GM23338 (cell line): ENCODE results near the gene RERGL. TPM values are rescaled to one million over a fixed set of nuclear protein-coding genes. Genes with fewer than 3 reads are reported as not detected.
"Not testable (repeated sequence)": the region's sequence is repeated elsewhere in the genome, so short reads cannot be mapped to it uniquely, and the experiment has no call there.

Experiments used
- ATAC-seq: fragments of 200-7000 bp; cut with Tn5 transposase; 3 replicates; pipeline ENCODE4 v1.9.1; 2020
- DNase-seq: peaks from one replicate; pipeline ENCODE4 v3.0.0-alpha.2; 2015; ENCODE audit warnings: low spot score
- H2AFZ ChIP-seq: fragments of 200-600 bp; sonication (generic); 2 replicates; pipeline ENCODE4 v1.8.0; 2016; ENCODE audit warnings: antibody characterized with exemption, mild to moderate bottlenecking, moderate library complexity
- H3F3A ChIP-seq: fragments of 200-600 bp; sonication (generic); replicated peaks from 2 replicates; pipeline ENCODE4 v1.8.0; 2017; ENCODE audit warnings: antibody characterized with exemption, mixed run types, low read depth
- H3K27ac ChIP-seq: fragments of 200-600 bp; sonication (generic); 2 replicates; pipeline ENCODE4 v1.6.1; 2016; ENCODE audit warnings: low read depth
- H3K27me3 ChIP-seq: fragments of 200-600 bp; sonication (generic); 2 replicates; pipeline ENCODE4 v1.8.0; 2016; ENCODE audit warnings: mild to moderate bottlenecking, mixed run types, moderate library complexity; ENCODE audit not compliant: insufficient read depth
- H3K36me3 ChIP-seq: fragments of 200-600 bp; sonication (generic); 2 replicates; pipeline ENCODE4 v1.8.0; 2016; ENCODE audit warnings: mild to moderate bottlenecking; ENCODE audit not compliant: insufficient read depth
- H3K4me1 ChIP-seq: fragments of 200-600 bp; sonication (generic); 2 replicates; pipeline ENCODE4 v1.8.0; 2016; ENCODE audit warnings: mild to moderate bottlenecking, moderate library complexity; ENCODE audit not compliant: insufficient read depth
- H3K4me2 ChIP-seq: fragments of 200-600 bp; sonication (generic); 2 replicates; pipeline ENCODE4 v1.7.1; 2017; ENCODE audit warnings: mixed run types
- H3K4me3 ChIP-seq: fragments of 200-600 bp; sonication (generic); 2 replicates; pipeline ENCODE4 v1.6.1; 2016; ENCODE audit warnings: mixed run types
- H3K79me2 ChIP-seq: fragments of 200-600 bp; sonication (generic); replicated peaks from 2 replicates; pipeline ENCODE4 v1.8.0; 2017; ENCODE audit warnings: mild to moderate bottlenecking; ENCODE audit not compliant: insufficient read depth
- H3K9me2 ChIP-seq: fragments of 200-600 bp; sonication (generic); 2 replicates; pipeline ENCODE4 v1.8.0; 2017; ENCODE audit not compliant: insufficient read depth
- H4K20me1 ChIP-seq: fragments of 200-600 bp; sonication (generic); replicated peaks from 2 replicates; pipeline ENCODE4 v1.8.0; 2017; ENCODE audit warnings: mild to moderate bottlenecking; ENCODE audit not compliant: insufficient read depth
- H3K27ac Mint-ChIP-seq: 2 replicates; pipeline ENCODE4 v1.8.0; 2020; ENCODE audit warnings: inconsistent platforms, mild to moderate bottlenecking, moderate library complexity, mixed read lengths
- H3K27me3 Mint-ChIP-seq: 3 replicates; pipeline ENCODE4 v1.8.0; 2022; ENCODE audit warnings: low read depth, mild to moderate bottlenecking, moderate library complexity, mixed read lengths, inconsistent platforms; ENCODE audit not compliant: insufficient read depth, poor library complexity
- H3K36me3 Mint-ChIP-seq: 3 replicates; pipeline ENCODE4 v1.8.0; 2021; ENCODE audit warnings: low read depth, mild to moderate bottlenecking, inconsistent platforms, moderate library complexity, mixed read lengths
- H3K4me1 Mint-ChIP-seq: 3 replicates; pipeline ENCODE4 v1.8.0; 2020; ENCODE audit warnings: mild to moderate bottlenecking, inconsistent platforms, mixed read lengths
- H3K4me3 Mint-ChIP-seq: 3 replicates; pipeline ENCODE4 v1.8.0; 2021; ENCODE audit warnings: moderate library complexity, mild to moderate bottlenecking, inconsistent platforms, mixed read lengths
- H3K9me3 Mint-ChIP-seq: 3 replicates; pipeline ENCODE4 v1.8.0; 2020; ENCODE audit warnings: moderate library complexity, mild to moderate bottlenecking, inconsistent platforms, mixed read lengths
- CREB1 ChIP-seq: fragments of 250-450 bp; sonication (Bioruptor Pico); IDR thresholded peaks from 2 replicates; pipeline ENCODE4 v1.5.0; 2020; ENCODE audit warnings: low read depth, mild to moderate bottlenecking, moderate library complexity
- CTCF ChIP-seq, 2 experiments: fragments of 200-600 bp in 1 of 2; sonication (generic) in 1 of 2; conservative IDR thresholded peaks; 2 replicates each; pipeline versions ENCODE4 v1.5.1 to v1.6.1; 2016 to 2017; ENCODE audit warnings: antibody characterized with exemption in 2 of 2, low read depth in 2 of 2, mild to moderate bottlenecking in 2 of 2, moderate library complexity in 1 of 2
- ETS1 ChIP-seq: IDR thresholded peaks from 2 replicates; pipeline ENCODE4 v1.6.1; 2016; ENCODE audit warnings: antibody characterized with exemption
- EZH2phosphoT487 ChIP-seq: fragments of 200-600 bp; sonication (generic); IDR thresholded peaks from one replicate; pipeline ENCODE4 v1.8.1; 2018; ENCODE audit warnings: antibody characterized with exemption; ENCODE audit not compliant: unreplicated experiment
- JUNB ChIP-seq: IDR thresholded peaks from one replicate; pipeline ENCODE4 v1.6.1; 2016; ENCODE audit warnings: antibody characterized with exemption; ENCODE audit not compliant: unreplicated experiment
- NANOG ChIP-seq: IDR thresholded peaks from 2 replicates; pipeline ENCODE4 v1.6.1; 2016; ENCODE audit warnings: antibody characterized with exemption, borderline replicate concordance
- POLR2AphosphoS5 ChIP-seq: IDR thresholded peaks from 2 replicates; pipeline ENCODE4 v1.6.1; 2016; ENCODE audit warnings: antibody characterized with exemption, low read depth
- STAT1 ChIP-seq: IDR thresholded peaks from one replicate; pipeline ENCODE4 v1.6.1; 2016; ENCODE audit warnings: antibody characterized with exemption; ENCODE audit not compliant: unreplicated experiment
- ZNF114 ChIP-seq: fragments of 250-450 bp; sonication (Bioruptor Pico); IDR thresholded peaks from 2 replicates; pipeline ENCODE4 v1.5.0; 2020; ENCODE audit warnings: mild to moderate bottlenecking, moderate library complexity
- ZNF331 ChIP-seq: fragments of 250-450 bp; sonication (Bioruptor Pico); IDR thresholded peaks from 2 replicates; pipeline ENCODE4 v1.5.0; 2020; ENCODE audit warnings: low read depth, mild to moderate bottlenecking, moderate library complexity
- ZNF462 ChIP-seq: fragments of 250-450 bp; sonication (Bioruptor Pico); IDR thresholded peaks from 2 replicates; pipeline ENCODE4 v1.5.0; 2020; ENCODE audit warnings: mild to moderate bottlenecking, moderate library complexity
- polyA plus RNA-seq: library from polyadenylated mRNA; unstranded; fragments of >200 nt; fragmentation: Nextera tagmentation; extraction: Ambion mirVana; gene quantifications from 2 replicates; pipeline ENCODE4 v1.2.1, GENCODE V29; 2016
- total RNA-seq: library from RNA; depleted of rRNA; stranded (reverse); fragments of >200 nt; shearing (Covaris generic); gene quantifications from 2 replicates; pipeline ENCODE4 v1.2.3, GENCODE V29; 2014

RERGL gene
- total and polyA plus RNA-seq, 2 experiments from 2014 or later: not detected

GRCh38 chr12:18045446-18045992 lies 44.5 kb downstream of the RERGL start (continued):
- TF ChIP-seq ZNF462 (CRISPR knock-in tag): no peak
- TF ChIP-seq ZNF331: no peak
- TF ChIP-seq CREB1 (CRISPR knock-in tag): no peak
- TF ChIP-seq JUNB: no peak
- TF ChIP-seq NANOG: no peak
- no peak for TF ChIP-seq ETS1
- TF ChIP-seq ZNF114 (CRISPR knock-in tag): no peak
- no peak for TF ChIP-seq CTCF (conservative IDR thresholded peaks at IDR 0.05; ENCODE audit: low read depth in 2 of 2)
- no peak for TF ChIP-seq POLR2AphosphoS5
- TF ChIP-seq STAT1: no peak
- TF ChIP-seq EZH2phosphoT487: no peak

- not testable (repeated sequence) for H4K20me1 ChIP-seq, H3K27ac Mint-ChIP-seq, H3K4me3 ChIP-seq, H3K27me3 ChIP-seq, H3K4me2 ChIP-seq, H3K4me1 Mint-ChIP-seq, DNase-seq, H3K79me2 ChIP-seq, H2AFZ ChIP-seq, H3K36me3 ChIP-seq, H3K4me1 ChIP-seq, H3F3A ChIP-seq, H3K27me3 Mint-ChIP-seq, H3K4me3 Mint-ChIP-seq, H3K27ac ChIP-seq, ATAC-seq, H3K9me2 ChIP-seq
- Mint-ChIP-seq H3K9me3 (peaks cover 25% of the 10 kb centered on the region), H3K36me3 (peaks cover 10% of the 10 kb centered on the region; the same call in 2 of the 3 replicates)
Observed at GRCh38 chr12:18040060-18040742, 49.8 kb downstream of the RERGL start.
